ENCODE data around the gene GAL3ST2.

The GAL3ST2 gene

GRCh38 chr2:241836292-241836691, 59.7 kb downstream of the GAL3ST2 start:
- H3K27me3 ChIP-seq (ENCODE audit: insufficient read depth, low read depth), result no peaks in the 10 kb centered on the region; the same call in none of the 2 replicates
- H3K36me3 ChIP-seq (ENCODE audit: insufficient read depth), result no peaks in the 10 kb centered on the region
- H3K9ac ChIP-seq, result no peak overlapping the region
- H3K4me3 ChIP-seq (IDR thresholded peaks at IDR 0.05; ENCODE audit: insufficient read depth, low read depth, low read length), result no peak overlapping the region
- no peak overlapping the region for H2AFZ ChIP-seq (ENCODE audit: low read depth)
- no peak overlapping the region for H3K27ac ChIP-seq
- TF ChIP-seq CTCF (conservative IDR thresholded peaks at IDR 0.05; ENCODE audit: low read depth, low read length), result no peak
- H4K20me1 ChIP-seq (ENCODE audit: insufficient read depth), result no peaks in the 10 kb centered on the region
- H3K4me1 ChIP-seq (ENCODE audit: low read depth, poor library complexity, severe bottlenecking), result no peaks in the 10 kb centered on the region
- H3K4me2 ChIP-seq, result no peak overlapping the region
- H3K79me2 ChIP-seq (ENCODE audit: insufficient read depth, low read depth), result no peaks in the 10 kb centered on the region

DNA sequence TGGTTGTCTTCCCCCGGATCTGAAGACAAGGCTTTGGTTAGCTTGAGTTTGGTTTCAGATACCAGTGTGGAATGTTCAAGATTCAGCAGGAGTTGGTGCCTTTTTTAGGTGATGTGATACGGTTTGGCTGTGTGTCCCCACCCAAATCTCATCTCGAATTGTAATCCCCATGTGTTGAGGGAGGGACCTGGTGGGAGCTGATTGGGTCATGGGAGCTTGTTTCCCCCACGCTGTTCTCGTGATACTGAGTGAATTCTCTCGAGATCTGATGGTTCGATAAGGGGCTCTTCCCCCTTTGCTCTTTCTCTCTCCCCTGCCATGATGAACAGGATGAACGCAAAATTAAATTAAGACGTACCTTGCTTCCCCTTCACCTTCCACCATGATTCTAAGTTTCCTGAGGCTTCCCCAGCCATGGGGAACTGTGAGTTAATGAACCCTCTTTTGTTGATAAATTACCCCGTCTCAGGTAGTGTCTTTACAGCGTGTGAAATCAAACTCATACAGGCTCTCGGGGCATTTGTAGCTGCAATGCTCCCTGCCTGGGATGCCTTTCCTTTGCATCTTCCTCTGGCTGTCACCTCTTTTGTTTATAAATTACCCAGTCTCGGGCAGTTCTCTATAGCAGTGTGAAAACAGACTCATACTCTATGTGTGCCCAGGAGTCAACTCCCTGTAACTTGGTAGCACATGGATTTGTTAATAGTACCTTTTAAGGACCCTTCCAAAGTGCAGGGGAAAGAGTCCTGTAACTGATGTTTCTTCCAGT, 60.8 kb downstream of the GAL3ST2 start:
- Histone ChIP-seq H3K4me1 (ENCODE audit: low read depth, poor library complexity, severe bottlenecking) (no peaks in the 10 kb centered on the region), H3K9ac (no peak overlapping the region), H4K20me1 (ENCODE audit: insufficient read depth) (no peaks in the 10 kb centered on the region), H3K4me2 (no peak overlapping the region), H3K79me2 (ENCODE audit: insufficient read depth, low read depth) (no peaks in the 10 kb centered on the region), H3K27me3 (ENCODE audit: insufficient read depth, low read depth) (no peaks in the 10 kb centered on the region; the same call in none of the 2 replicates), H3K36me3 (ENCODE audit: insufficient read depth) (no peaks in the 10 kb centered on the region), H2AFZ (ENCODE audit: low read depth) (no peak overlapping the region), H3K27ac (no peak overlapping the region), H3K4me3 (IDR thresholded peaks at IDR 0.05; ENCODE audit: insufficient read depth, low read depth, low read length) (no peak overlapping the region)
- no peak for TF ChIP-seq CTCF (conservative IDR thresholded peaks at IDR 0.05; ENCODE audit: low read depth, low read length)

- peaks cover 12% of the 10 kb centered on the region for H3K27me3 ChIP-seq (ENCODE audit: insufficient read depth, low read depth)
- no peaks in the 10 kb centered on the region for H4K20me1 ChIP-seq (ENCODE audit: insufficient read depth)
- H2AFZ ChIP-seq (ENCODE audit: low read depth), result no peak overlapping the region
- H3K9ac ChIP-seq, result no peak overlapping the region
- no peaks in the 10 kb centered on the region for H3K4me1 ChIP-seq (ENCODE audit: low read depth, poor library complexity, severe bottlenecking)
- H3K4me2 ChIP-seq, result no peak overlapping the region
- H3K4me3 ChIP-seq (IDR thresholded peaks at IDR 0.05; ENCODE audit: insufficient read depth, low read depth, low read length), result no peak overlapping the region
- H3K36me3 ChIP-seq (ENCODE audit: insufficient read depth), result no peaks in the 10 kb centered on the region
- TF ChIP-seq CTCF (conservative IDR thresholded peaks at IDR 0.05; ENCODE audit: low read depth, low read length), result no peak
- no peaks in the 10 kb centered on the region for H3K79me2 ChIP-seq (ENCODE audit: insufficient read depth, low read depth)
- no peak overlapping the region for H3K27ac ChIP-seq
Observed at GRCh38 chr2:241841181-241842066, 64.8 kb downstream of the GAL3ST2 start.

GRCh38 chr2:241842067-241842415, 65.4 kb downstream of the GAL3ST2 start:
- Histone ChIP-seq H3K4me3 (IDR thresholded peaks at IDR 0.05; ENCODE audit: insufficient read depth, low read depth, low read length) (no peak overlapping the region), H2AFZ (ENCODE audit: low read depth) (no peak overlapping the region), H3K9ac (no peak overlapping the region), H3K4me1 (ENCODE audit: low read depth, poor library complexity, severe bottlenecking) (no peaks in the 10 kb centered on the region), H3K27ac (no peak overlapping the region), H3K27me3 (ENCODE audit: insufficient read depth, low read depth) (peaks cover 12% of the 10 kb centered on the region), H3K36me3 (ENCODE audit: insufficient read depth) (no peaks in the 10 kb centered on the region), H3K4me2 (no peak overlapping the region), H4K20me1 (ENCODE audit: insufficient read depth) (no peaks in the 10 kb centered on the region), H3K79me2 (ENCODE audit: insufficient read depth, low read depth) (no peaks in the 10 kb centered on the region)
- TF ChIP-seq CTCF (conservative IDR thresholded peaks at IDR 0.05; ENCODE audit: low read depth, low read length), result no peak
